Stimulated activated CD8-positive, alpha-beta memory T cell treated with anti-CD3 and anti-CD28 coated beads, Interleukin-7, amount 100 ng/mL, for 1 hour (primary cell): Measurements from ENCODE around the gene TSNAX.
"Not testable (repeated sequence)": the region's sequence is repeated elsewhere in the genome, so short reads cannot be mapped to it uniquely, and the experiment has no call there.

ENCODE experiments used
- DNase-seq, 2 donors: peaks; one replicate each; pipeline ENCODE4 v3.0.0-alpha.2; 2020; ENCODE audit warnings: low read depth in 2 of 2

The TSNAX gene

DNA sequence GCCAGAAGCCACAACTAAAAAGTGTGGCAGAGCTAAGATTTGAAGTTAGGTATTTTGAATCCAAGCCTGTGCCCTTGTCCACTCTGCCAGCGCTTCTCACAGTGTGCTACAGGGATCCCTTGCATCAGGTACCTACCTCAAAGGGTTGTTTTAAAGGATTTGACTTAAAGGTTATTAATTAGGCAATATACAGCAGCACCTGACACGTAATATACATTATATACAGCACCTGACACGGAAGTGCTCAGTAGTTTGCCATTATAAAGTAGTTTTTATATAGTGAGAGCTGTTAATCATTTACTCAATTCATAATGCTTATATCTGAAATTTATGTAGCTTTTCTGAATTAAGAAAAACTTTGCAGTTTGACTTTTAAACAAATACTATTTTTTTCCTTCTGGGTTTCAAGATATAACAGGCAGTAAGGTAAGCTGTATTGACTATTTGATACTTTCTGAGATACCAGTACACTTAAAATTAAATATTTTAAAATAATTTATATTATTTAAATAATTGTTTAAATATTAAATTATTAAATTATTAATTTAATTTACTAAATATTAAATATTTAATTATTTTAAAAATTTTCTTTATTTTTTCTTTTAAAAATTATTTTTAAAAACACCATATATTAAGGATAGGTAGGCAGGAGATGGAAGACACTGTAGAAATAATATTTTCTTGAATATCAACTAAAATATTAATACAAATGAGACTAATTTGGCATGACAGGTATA, 33.3 kb downstream of the TSNAX start:
- DNase-seq, result no peak

DNA sequence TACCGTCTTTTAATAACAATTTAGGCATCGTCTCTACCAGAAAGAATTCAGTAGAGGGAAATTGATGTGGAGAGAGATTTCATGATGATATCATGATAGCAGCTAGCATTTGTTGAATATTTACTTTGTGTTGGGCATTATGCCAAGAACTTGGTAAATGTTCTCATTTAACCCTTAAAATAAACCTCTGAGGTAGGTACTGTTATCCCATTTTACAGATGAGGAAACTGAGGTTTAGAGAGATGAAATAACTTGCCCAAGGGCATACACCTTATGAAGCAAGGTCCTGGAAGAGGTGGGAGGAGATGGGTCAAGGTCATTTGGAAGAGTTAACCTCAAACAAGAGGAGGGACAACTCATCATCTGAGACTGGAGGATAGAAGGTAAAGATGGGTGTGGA, 34.8 kb downstream of the TSNAX start:
- no peak for DNase-seq

DNA sequence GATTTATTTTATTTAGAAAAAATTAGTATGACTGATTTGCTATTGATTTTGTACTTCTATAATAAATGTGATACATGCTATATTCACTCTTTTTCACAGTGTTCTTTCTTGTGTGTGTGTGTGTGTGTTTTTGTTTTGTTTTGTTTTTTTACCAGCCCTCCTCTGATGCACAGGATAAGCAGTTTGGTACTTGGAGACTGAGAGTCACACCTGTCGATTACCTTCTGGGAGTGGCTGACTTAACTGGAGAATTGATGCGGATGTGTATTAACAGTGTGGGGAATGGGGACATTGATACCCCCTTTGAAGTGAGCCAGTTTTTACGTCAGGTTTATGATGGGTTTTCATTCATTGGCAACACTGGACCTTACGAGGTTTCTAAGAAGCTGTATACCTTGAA, 35.9 kb downstream of the TSNAX start:
- no peak for DNase-seq

DNA sequence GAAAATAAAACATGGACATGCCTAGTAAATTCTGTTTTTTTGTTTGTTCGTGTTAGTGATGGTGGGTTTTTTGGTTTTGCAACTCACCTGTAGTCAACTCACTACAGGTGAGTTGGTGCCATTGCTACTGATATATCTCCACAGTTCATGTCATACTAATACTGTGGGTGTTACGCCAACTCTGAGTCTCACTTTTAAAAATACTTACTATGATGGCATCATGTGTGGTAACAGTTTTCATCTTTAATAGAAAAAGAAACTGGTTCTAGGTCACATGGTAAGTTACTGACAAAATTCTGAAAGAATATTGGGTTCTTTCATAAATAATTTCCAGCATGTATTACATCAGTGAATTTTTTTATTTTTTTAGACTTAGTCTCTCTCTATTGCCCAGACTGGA, 38.0 kb downstream of the TSNAX start:
- no peak for DNase-seq

DNA sequence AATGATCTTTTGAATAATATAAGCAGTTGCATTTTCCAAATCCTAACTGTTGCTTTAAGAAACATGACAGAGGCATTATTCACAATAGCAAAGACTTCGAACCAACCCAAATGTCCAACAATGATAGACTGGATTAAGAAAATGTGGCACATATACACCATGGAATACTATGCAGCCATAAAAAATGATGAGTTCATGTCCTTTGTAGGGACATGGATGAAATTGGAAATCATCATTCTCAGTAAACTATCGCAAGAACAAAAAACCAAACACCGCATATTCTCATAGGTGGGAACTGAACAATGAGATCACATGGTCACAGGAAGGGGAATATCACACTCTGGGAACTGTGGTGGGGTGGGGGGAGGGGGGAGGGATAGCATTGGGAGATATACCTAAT, 41.8 kb downstream of the TSNAX start:
- DNase-seq, result not testable (repeated sequence)

DNA sequence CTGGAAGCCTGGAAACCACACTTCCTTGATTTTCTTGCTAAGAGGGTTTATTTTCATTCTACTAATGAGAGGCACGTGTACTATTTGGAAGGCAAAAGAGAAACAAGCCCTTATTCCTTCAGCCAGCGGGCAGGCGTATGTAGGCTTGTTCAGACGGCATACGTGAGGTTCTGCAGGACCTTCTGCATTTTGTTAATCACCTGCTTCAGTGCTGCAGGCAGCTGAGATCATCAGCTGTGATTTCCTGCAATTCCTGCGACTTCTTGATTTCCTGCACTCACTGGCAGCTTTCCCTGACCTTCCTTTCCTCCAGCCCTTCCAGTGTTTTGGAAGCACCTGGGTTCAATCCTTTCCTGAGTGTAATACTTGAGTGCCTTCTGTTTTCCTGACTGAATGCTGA, 43.4 kb downstream of the TSNAX start:
- no peak for DNase-seq

DNA sequence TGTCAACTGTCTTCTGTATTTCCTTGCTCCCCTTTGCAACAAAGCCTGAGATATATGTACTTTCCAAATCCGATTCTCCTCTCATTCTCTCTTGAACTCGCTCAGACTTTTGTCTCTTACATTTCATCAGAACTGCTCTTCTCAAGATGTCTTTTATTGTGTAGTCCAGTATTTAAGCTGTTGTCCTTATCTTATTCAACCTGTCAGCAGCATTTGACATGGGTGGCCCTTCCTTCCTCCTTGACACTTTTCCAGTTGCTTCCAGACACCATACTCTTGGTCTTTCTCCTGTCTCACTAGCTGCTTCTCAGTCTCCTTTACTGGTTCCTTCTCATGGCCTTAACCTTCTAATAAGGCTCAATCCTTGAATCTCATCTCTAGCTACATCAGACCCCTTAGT, 47.0 kb downstream of the TSNAX start:
- DNase-seq, result no peak

DNA sequence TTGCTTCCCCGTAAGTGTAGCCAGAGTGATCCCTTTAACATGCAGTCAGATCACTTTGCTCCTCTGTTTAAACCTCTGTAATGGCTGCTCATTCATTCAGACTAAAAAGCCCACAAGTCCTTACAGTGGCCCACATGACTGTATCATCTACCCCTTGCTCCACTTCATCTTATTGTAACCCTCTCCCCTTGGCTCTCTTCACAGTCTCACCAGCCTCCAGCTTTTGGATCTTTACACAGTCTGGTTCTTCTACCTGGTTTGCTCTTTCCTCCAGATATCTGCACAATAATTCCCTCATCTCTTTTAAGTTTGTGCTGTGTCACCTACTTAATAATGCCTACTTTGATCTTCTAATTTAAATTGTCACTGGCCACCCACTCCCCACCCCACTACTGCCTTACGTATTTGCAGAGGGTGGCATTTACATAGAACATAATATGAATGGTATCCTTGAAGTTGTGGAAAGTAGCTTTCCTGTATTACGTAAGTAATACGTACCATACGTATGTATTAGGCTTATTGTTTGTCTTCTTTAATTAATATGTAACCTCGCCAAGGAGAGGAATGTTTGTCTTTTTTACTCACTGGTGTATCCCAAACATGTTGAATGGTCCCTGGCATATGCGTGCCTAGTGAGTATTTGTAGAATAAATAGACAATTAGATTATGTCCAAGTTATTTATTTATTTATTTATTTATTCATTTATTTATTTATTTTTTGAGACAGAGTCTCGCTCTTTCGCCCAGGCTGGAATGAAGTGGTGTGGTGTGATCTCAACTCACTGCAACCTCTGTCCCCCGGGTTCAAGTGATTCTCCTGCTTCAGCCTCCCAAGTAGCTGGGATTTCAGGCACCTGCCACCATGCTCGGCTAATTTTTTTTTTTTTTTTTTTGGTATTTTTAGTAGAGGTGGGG, 48.6 kb downstream of the TSNAX start:
- DNase-seq, result no peak

DNA sequence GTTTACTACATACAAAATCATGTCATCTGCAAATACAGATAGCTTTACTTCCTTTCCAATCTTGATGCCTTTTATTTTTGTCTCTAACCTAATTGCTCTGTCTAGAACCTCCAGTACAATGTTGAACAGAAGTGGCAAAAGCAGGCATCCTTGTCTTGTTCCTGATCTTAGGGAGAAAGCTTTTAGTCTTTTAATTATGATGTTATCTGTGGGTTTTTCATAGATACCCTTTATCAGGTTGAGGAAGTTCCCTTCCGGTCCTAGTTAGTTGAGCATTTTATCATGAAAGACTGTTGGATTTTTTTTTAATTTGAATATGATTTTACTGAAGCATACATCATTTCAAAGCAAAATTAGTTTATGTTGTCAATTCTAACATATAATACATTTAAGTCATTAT, 52.4 kb downstream of the TSNAX start:
- no peak for DNase-seq

DNA sequence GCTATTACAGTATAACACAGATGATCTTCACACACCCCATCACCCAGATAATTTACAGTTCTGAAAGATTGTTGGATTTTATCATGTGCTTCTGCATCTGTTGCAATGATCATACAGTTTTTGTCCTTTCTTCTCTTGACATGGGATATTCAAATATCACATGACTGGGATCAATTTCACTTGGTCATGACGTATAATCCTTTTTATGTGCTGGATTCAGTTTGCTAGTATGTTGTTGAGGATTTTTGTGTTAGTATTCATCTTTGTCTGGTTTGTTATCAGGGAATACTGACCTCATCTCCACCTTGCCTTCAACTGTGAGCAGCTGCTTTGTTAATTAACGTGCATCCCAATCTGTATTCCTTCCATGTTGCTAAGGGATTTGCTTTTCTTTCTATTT, 53.4 kb downstream of the TSNAX start:
- no peak for DNase-seq

DNA sequence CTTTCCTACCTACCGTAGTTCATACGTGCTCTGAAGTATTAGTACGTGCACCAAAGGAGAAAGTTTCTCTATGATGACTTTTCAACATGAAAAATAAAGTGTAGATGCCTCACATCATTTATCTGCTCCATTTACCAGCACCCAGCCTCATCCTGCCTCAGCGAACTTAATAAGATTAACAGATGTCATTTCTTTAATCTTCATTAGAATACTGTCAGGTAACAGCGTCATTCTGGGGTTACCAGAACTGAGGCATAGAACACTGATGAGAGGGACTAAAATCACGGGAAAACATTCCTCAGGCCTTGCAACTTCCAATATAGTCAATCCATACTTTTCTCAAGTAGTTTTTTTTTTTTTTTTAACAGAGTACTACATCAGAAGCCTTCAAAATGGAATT, 54.9 kb downstream of the TSNAX start:
- no peak for DNase-seq

DNA sequence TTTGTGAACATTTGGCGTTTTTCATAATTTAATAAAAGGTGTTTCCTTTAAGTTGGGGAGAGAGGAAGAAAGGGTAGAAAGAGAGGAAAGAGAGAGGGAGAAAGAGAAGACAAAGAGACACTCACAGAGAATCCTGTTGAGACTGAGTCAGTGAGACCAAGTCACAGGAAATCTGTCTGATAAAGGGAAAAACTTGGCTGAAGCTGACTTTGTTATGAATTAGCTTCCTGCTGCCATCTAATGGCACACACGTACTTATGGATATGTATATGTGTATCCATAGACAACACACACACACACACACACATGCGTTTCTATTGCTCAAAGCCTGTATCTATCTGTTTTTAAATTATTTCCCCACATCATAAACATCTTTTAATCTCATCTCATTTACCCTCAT, 55.6 kb downstream of the TSNAX start:
- DNase-seq, result no peak

DNA sequence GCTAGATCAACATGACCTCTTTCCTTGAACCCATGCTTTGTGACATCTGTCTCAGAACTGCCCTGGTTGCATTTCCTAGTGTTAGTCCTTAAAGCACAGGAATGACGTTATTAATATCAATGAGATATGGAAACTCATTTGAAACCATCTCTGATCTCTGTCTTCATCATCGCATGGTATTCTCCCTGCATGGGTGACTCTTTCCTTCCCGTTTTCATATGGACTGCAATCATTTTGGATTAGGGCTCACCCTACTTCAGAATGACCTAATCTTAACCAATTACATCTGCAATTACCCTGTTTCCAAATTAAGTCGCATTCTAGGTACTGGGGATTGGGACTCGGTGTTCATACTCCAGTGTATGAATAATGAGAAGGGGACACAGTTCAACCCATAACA, 56.5 kb downstream of the TSNAX start:
- DNase-seq, result no peak

DNA sequence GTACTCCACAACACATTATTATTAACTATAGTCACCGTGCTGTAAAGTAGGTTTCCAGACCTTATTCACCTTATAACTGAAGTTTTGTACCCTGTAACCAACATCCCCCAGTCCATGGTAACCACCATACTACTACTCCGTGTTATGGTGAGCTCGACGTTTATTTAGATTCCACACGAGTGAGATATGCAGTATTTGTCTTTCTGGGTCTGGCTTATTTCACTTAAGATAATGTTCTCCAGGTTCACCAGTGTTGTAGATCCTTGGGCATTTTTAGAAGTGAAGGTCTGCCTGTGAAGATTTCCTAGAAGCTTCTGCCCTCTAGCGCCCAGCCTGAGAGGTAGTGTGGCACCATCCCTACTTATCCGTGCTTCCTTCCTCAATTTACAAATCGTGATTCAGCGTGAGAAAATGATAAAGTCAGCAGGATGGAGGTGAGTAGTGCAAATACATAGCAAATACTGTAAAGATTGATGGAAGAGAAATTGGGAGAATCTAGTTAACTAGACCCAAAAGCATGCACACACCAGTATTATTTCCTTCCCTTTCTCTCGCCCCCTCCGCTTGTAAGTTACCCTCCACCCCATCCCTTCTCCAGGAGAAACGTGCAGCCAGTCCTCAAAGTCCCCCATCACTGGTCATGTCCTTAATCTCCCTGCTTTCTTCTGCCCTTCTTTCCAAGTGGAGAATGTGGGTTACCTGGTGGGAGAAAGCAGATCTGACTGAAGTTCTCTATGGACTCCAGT, 62.2 kb downstream of the TSNAX start:
- DNase-seq, result no peak

DNA sequence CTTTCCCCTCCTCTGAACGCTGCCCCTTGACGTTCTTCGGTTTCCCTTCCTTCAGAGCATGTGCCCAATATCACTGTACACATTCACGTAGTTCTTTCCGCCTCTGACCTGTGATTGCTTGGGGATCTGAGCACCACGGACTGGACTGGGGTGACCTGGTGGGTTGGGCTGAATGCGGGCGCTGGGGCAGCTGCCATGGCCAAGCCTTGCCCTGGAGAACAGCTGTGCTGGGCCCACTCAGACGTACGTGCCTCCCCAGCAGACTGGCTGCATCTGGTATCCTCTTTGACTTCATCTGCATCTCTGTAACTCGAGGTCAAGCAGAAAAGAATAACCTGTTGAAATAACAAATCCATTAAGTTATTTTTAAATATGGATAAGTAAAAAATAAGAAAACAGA, 63.0 kb downstream of the TSNAX start:
- DNase-seq, result no peak

DNA sequence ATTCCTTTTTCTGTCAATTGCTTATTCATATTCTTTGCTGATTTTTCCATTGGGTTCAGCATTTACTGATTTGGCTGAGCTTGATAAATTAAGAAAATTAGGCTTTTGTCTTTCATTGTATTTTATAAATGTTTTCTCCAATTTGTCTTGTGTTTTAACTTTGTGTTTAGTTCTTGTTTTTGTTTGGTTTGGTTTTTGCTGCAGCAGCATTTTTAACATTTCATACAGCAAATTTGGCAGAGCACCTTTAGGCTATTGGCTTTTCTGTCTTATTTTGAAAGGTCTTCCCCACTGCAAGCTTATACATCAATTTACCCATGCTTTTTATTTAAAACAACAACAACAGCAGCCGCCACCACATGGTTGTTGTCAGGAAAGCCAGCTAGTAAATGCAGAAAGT, 64.3 kb downstream of the TSNAX start:
- no peak for DNase-seq

DNA sequence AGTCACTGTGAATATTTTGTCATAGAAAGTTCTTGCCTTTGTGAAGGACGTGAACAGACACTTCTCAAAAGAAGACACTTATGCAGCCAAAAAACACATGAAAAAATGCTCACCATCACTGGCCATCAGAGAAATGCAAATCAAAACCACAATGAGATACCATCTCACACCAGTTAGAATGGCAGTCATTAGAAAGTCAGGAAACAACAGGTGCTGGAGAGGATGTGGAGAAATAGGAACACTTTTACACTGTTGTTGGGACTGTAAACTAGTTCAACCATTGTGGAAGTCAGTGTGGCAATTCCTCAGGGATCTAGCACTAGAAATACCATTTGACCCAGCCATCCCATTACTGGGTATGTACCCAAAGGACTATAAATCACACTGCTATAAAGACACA, 64.8 kb downstream of the TSNAX start:
- DNase-seq, result not testable (repeated sequence)

DNA sequence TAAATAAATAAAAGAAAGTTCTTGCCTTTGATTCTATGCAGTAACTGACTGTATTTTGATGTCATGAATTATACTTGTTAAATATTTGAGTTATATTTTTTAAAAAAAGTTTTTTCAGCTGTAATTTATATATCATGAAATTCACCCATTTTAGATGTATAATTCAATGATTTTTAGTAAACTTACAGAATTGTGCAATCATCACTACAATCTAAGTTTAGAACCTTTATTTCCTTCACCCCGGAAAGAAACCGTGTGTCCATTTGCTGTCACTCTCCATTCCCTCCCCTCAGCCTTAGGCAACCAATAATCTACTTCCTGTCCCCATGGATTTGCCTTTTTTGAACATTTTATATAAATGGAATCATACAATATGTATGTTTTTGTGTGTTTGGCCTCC, 65.7 kb downstream of the TSNAX start:
- no peak for DNase-seq

DNA sequence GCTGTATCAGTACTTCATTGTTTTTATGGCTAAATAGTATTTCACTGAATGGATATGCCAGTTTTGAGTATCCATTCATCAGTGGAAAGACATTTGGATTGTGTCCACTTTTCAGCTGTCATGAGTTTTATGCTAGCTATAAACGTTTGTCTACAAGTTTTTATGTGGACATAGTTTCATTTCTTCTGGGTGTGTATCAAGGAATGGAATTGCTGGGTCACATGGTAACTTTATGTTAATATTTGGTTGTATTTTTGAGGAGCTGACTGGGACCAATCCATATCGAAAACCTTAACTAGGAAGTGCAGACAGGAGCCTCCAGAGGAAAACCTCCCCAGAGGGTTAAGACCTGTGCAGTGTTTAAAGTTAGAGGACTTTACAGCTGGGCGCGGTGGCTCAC, 66.3 kb downstream of the TSNAX start:
- no peak for DNase-seq

DNA sequence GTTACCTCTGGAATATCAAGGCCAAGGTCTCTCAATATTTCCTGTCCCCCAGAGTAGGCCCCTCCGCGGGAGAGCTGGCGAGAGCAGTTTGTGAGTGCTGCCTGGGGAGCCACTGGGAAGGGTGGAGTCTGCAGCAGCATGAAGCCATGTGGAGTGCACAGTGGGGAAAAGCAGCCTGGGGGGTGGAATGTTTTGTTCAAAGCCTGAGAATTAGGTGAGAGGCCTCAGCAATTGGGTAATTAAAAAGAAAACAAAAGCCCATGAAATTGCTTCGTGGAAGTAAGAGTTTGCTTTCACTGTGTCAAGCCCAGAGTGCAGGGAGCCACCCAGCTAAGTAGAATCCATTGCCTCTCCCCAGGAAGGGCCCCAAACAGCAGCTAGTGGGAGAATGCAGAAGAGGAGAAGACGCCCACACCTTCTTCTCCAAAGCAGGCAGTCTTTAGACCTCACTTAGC, 67.9 kb downstream of the TSNAX start:
- DNase-seq, result no peak

DNA sequence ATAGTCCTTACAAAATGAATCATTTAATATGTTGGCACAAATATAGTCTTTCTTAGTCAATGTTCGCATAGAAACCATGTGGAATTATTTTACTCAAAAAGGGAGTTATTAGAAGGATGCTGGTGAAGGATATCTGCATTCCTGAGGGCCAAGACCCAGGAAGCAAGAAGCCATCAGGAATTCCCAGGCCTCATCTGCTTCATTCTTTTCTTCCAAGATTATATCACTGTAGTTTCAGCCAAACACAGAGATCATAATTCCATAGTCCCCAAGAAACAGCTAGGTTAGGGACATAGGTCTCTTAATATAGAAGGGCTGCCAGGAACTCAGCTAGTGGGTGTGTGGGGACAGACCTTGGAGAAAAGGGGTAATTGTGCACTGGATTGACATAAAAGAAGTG, 69.5 kb downstream of the TSNAX start:
- no peak for DNase-seq

DNA sequence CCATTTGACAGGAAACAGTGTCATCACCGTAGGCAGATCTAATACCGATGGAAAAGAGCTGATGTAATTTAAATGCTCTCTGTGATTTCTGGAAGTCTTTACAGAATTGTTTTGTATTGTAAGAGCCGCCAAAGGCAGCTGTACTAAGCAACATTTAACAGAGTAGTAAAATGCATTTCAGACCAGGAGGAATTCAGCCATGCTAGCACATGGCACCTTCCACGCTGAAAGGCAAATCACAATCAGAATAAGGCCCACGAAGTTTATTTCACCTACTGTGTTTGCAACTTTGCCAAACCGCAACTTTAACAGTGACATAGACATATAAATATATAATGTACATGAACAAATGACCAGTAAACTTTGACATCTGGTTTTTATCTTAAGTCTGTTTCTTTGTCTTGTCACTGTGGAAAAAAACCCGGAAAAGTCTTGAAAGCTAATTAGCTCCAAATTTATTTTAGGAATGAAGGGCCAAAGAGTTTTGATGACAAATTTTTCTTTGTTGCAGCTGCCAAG, 72.0 kb downstream of the TSNAX start:
- no peak for DNase-seq
